ENCODE results near the gene KATNB1.

KATNB1 gene

GRCh38 chr16:57735755-57736418 lies at the start of gene KATNB1:
KATNB1 (plus strand) TSS chr16:57735770; CDS start chr16:57737244, 1,474 bp downstream.
- DNase-seq, result peak; percentile 44

GRCh38 chr16:57686577-57686976 lies 49.0 kb upstream of the KATNB1 start:
- DNase-seq, result no peak

- DNase-seq, result no peak
Measured at GRCh38 chr16:57687363-57687929, 48.1 kb upstream of the KATNB1 start.

GRCh38 chr16:57688487-57688986 lies 47.0 kb upstream of the KATNB1 start:
- DNase-seq, result no peak

- DNase-seq, result peak; percentile 8
Measured at GRCh38 chr16:57688987-57689761, 46.4 kb upstream of the KATNB1 start.

GRCh38 chr16:57689762-57690558 lies 45.6 kb upstream of the KATNB1 start:
- DNase-seq, result no peak

GRCh38 chr16:57690782-57691471 lies 44.6 kb upstream of the KATNB1 start:
- no peak for DNase-seq

- DNase-seq, result no peak
Measured at GRCh38 chr16:57692636-57693035, 42.9 kb upstream of the KATNB1 start.

- no peak for DNase-seq
Measured at GRCh38 chr16:57693550-57693949, 42.0 kb upstream of the KATNB1 start.

GRCh38 chr16:57694231-57694724 lies 41.3 kb upstream of the KATNB1 start:
- no peak for DNase-seq

GRCh38 chr16:57694725-57695679 lies 40.6 kb upstream of the KATNB1 start, which contains the start of gene DRC7:
DRC7 (plus strand) TSS chr16:57694806; CDS start chr16:57697950, 3,144 bp downstream.
- peak; percentile 36 for DNase-seq

GRCh38 chr16:57695680-57696069 lies 39.9 kb upstream of the KATNB1 start:
- no peak for DNase-seq

GRCh38 chr16:57696240-57696639 lies 39.3 kb upstream of the KATNB1 start:
- no peak for DNase-seq

GRCh38 chr16:57697896-57698537 lies 37.6 kb upstream of the KATNB1 start:
- no peak for DNase-seq

- no peak for DNase-seq
Measured at GRCh38 chr16:57698812-57699405, 36.7 kb upstream of the KATNB1 start.

- no peak for DNase-seq
Measured at GRCh38 chr16:57699481-57699880, 36.1 kb upstream of the KATNB1 start.

- DNase-seq, result no peak
Measured at GRCh38 chr16:57699899-57700298, 35.7 kb upstream of the KATNB1 start.

GRCh38 chr16:57700781-57701551 lies 34.6 kb upstream of the KATNB1 start:
- no peak for DNase-seq

- DNase-seq, result no peak
Measured at GRCh38 chr16:57701759-57702371, 33.7 kb upstream of the KATNB1 start.
